GM23338 (cell line): ENCODE data around the gene PLIN4. TPM values are rescaled to one million over a fixed set of nuclear protein-coding genes. Genes with fewer than 3 reads are reported as not detected.
A peak's percentile ranks its signal among the peaks of the same experiment; 100 is the strongest.

Experiments
- ATAC-seq: fragments of 200-7000 bp; cut with Tn5 transposase; 3 replicates; pipeline ENCODE4 v1.9.1; 2020
- DNase-seq: peaks from one replicate; pipeline ENCODE4 v3.0.0-alpha.2; 2015; ENCODE audit warnings: low spot score
- H2AFZ ChIP-seq: fragments of 200-600 bp; sonication (generic); 2 replicates; pipeline ENCODE4 v1.8.0; 2016; ENCODE audit warnings: antibody characterized with exemption, mild to moderate bottlenecking, moderate library complexity
- H3F3A ChIP-seq: fragments of 200-600 bp; sonication (generic); replicated peaks from 2 replicates; pipeline ENCODE4 v1.8.0; 2017; ENCODE audit warnings: antibody characterized with exemption, mixed run types, low read depth
- H3K27ac ChIP-seq: fragments of 200-600 bp; sonication (generic); 2 replicates; pipeline ENCODE4 v1.6.1; 2016; ENCODE audit warnings: low read depth
- H3K27me3 ChIP-seq: fragments of 200-600 bp; sonication (generic); 2 replicates; pipeline ENCODE4 v1.8.0; 2016; ENCODE audit warnings: mild to moderate bottlenecking, mixed run types, moderate library complexity; ENCODE audit not compliant: insufficient read depth
- H3K36me3 ChIP-seq: fragments of 200-600 bp; sonication (generic); 2 replicates; pipeline ENCODE4 v1.8.0; 2016; ENCODE audit warnings: mild to moderate bottlenecking; ENCODE audit not compliant: insufficient read depth
- H3K4me1 ChIP-seq: fragments of 200-600 bp; sonication (generic); 2 replicates; pipeline ENCODE4 v1.8.0; 2016; ENCODE audit warnings: mild to moderate bottlenecking, moderate library complexity; ENCODE audit not compliant: insufficient read depth
- H3K4me2 ChIP-seq: fragments of 200-600 bp; sonication (generic); 2 replicates; pipeline ENCODE4 v1.7.1; 2017; ENCODE audit warnings: mixed run types
- H3K4me3 ChIP-seq: fragments of 200-600 bp; sonication (generic); 2 replicates; pipeline ENCODE4 v1.6.1; 2016; ENCODE audit warnings: mixed run types
- H3K79me2 ChIP-seq: fragments of 200-600 bp; sonication (generic); replicated peaks from 2 replicates; pipeline ENCODE4 v1.8.0; 2017; ENCODE audit warnings: mild to moderate bottlenecking; ENCODE audit not compliant: insufficient read depth
- H3K9me2 ChIP-seq: fragments of 200-600 bp; sonication (generic); 2 replicates; pipeline ENCODE4 v1.8.0; 2017; ENCODE audit not compliant: insufficient read depth
- H4K20me1 ChIP-seq: fragments of 200-600 bp; sonication (generic); replicated peaks from 2 replicates; pipeline ENCODE4 v1.8.0; 2017; ENCODE audit warnings: mild to moderate bottlenecking; ENCODE audit not compliant: insufficient read depth
- H3K27ac Mint-ChIP-seq: 2 replicates; pipeline ENCODE4 v1.8.0; 2020; ENCODE audit warnings: inconsistent platforms, mild to moderate bottlenecking, moderate library complexity, mixed read lengths
- H3K27me3 Mint-ChIP-seq: 3 replicates; pipeline ENCODE4 v1.8.0; 2022; ENCODE audit warnings: low read depth, mild to moderate bottlenecking, moderate library complexity, mixed read lengths, inconsistent platforms; ENCODE audit not compliant: insufficient read depth, poor library complexity
- H3K36me3 Mint-ChIP-seq: 3 replicates; pipeline ENCODE4 v1.8.0; 2021; ENCODE audit warnings: low read depth, mild to moderate bottlenecking, inconsistent platforms, moderate library complexity, mixed read lengths
- H3K4me1 Mint-ChIP-seq: 3 replicates; pipeline ENCODE4 v1.8.0; 2020; ENCODE audit warnings: mild to moderate bottlenecking, inconsistent platforms, mixed read lengths
- H3K4me3 Mint-ChIP-seq: 3 replicates; pipeline ENCODE4 v1.8.0; 2021; ENCODE audit warnings: moderate library complexity, mild to moderate bottlenecking, inconsistent platforms, mixed read lengths
- H3K9me3 Mint-ChIP-seq: 3 replicates; pipeline ENCODE4 v1.8.0; 2020; ENCODE audit warnings: moderate library complexity, mild to moderate bottlenecking, inconsistent platforms, mixed read lengths
- CREB1 ChIP-seq: fragments of 250-450 bp; sonication (Bioruptor Pico); IDR thresholded peaks from 2 replicates; pipeline ENCODE4 v1.5.0; 2020; ENCODE audit warnings: low read depth, mild to moderate bottlenecking, moderate library complexity
- EZH2 ChIP-seq: fragments of 200-600 bp; sonication (generic); IDR thresholded peaks from one replicate; pipeline ENCODE4 v1.8.0; 2017; ENCODE audit warnings: antibody characterized with exemption, mild to moderate bottlenecking, low read depth; ENCODE audit not compliant: unreplicated experiment
- EZH2phosphoT487 ChIP-seq: fragments of 200-600 bp; sonication (generic); IDR thresholded peaks from one replicate; pipeline ENCODE4 v1.8.1; 2018; ENCODE audit warnings: antibody characterized with exemption; ENCODE audit not compliant: unreplicated experiment
- JUNB ChIP-seq: IDR thresholded peaks from one replicate; pipeline ENCODE4 v1.6.1; 2016; ENCODE audit warnings: antibody characterized with exemption; ENCODE audit not compliant: unreplicated experiment
- NANOG ChIP-seq: IDR thresholded peaks from 2 replicates; pipeline ENCODE4 v1.6.1; 2016; ENCODE audit warnings: antibody characterized with exemption, borderline replicate concordance
- POLR2AphosphoS5 ChIP-seq: IDR thresholded peaks from 2 replicates; pipeline ENCODE4 v1.6.1; 2016; ENCODE audit warnings: antibody characterized with exemption, low read depth
- STAT1 ChIP-seq: IDR thresholded peaks from one replicate; pipeline ENCODE4 v1.6.1; 2016; ENCODE audit warnings: antibody characterized with exemption; ENCODE audit not compliant: unreplicated experiment
- ZNF114 ChIP-seq: fragments of 250-450 bp; sonication (Bioruptor Pico); IDR thresholded peaks from 2 replicates; pipeline ENCODE4 v1.5.0; 2020; ENCODE audit warnings: mild to moderate bottlenecking, moderate library complexity
- ZNF331 ChIP-seq: fragments of 250-450 bp; sonication (Bioruptor Pico); IDR thresholded peaks from 2 replicates; pipeline ENCODE4 v1.5.0; 2020; ENCODE audit warnings: low read depth, mild to moderate bottlenecking, moderate library complexity
- polyA plus RNA-seq: library from polyadenylated mRNA; unstranded; fragments of >200 nt; fragmentation: Nextera tagmentation; extraction: Ambion mirVana; gene quantifications from 2 replicates; pipeline ENCODE4 v1.2.1, GENCODE V29; 2016
- total RNA-seq: library from RNA; depleted of rRNA; stranded (reverse); fragments of >200 nt; shearing (Covaris generic); gene quantifications from 2 replicates; pipeline ENCODE4 v1.2.3, GENCODE V29; 2014
- TF ChIP-seq, protein P1 (sequence below): IDR thresholded peaks from one replicate; pipeline ENCODE4 v1.6.1; 2018; ENCODE audit warnings: antibody characterized with exemption; ENCODE audit not compliant: unreplicated experiment
- TF ChIP-seq, protein P2 (sequence below): fragments of 250-450 bp; sonication (Bioruptor Pico); IDR thresholded peaks from 2 replicates; pipeline ENCODE4 v1.5.0; 2020; ENCODE audit warnings: mild to moderate bottlenecking, moderate library complexity
- TF ChIP-seq, protein P3 (sequence below), 2 experiments: fragments of 200-600 bp in 1 of 2; sonication (generic) in 1 of 2; conservative IDR thresholded peaks; 2 replicates each; pipeline versions ENCODE4 v1.5.1 to v1.6.1; 2016 to 2017; ENCODE audit warnings: antibody characterized with exemption in 2 of 2, low read depth in 2 of 2, mild to moderate bottlenecking in 2 of 2, moderate library complexity in 1 of 2
- TF ChIP-seq, protein P4 (sequence below): IDR thresholded peaks from 2 replicates; pipeline ENCODE4 v1.6.1; 2016; ENCODE audit warnings: antibody characterized with exemption

PLIN4 gene
- total and polyA plus RNA-seq, 2 experiments from 2014 or later: 0.19 to 0.59 TPM

DNA sequence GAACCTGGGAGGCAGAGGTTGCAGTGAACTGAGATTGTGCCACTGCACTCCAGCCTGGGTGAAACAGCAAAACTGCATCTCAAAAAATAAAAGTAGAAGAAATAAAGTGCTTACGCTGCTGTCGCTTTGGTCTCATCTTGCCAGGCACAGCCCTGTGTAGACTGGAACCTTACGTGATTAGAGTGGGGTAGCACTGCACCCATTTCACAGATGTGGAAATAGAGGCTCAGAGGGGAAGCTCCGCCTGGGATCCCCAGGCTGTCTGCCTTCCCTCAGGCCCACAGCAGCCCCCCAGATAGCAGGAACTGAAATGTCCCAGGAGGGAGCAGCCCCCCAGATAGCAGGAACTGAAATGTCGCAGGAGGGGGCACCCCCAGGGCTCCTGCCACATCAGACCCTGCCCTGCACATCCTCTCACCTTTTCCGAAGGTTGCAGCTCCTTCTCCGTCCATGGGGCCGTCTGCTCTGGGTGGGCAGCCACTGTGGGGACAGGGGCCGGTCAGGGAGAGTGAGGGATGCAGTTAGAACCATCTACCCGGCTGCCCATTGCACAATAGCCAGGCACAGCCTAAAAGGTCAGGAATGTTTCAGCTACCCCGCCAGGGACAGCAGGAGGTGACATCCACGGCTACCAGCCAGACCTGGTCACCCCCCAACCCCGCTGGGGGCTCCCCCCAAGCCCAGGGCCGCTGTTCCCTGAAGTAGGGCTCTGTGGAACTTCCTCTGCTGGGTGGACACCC is 1.9 kb downstream of the PLIN4 start:
- H3K9me3 Mint-ChIP-seq: peaks cover 3% of the 10 kb centered on the region; the same call in 2 of the 3 replicates
- peaks cover 37% of the 10 kb centered on the region; the same call in 1 of the 2 replicates for H3K27me3 ChIP-seq
- no peak for DNase-seq
- TF ChIP-seq, protein P1, sequence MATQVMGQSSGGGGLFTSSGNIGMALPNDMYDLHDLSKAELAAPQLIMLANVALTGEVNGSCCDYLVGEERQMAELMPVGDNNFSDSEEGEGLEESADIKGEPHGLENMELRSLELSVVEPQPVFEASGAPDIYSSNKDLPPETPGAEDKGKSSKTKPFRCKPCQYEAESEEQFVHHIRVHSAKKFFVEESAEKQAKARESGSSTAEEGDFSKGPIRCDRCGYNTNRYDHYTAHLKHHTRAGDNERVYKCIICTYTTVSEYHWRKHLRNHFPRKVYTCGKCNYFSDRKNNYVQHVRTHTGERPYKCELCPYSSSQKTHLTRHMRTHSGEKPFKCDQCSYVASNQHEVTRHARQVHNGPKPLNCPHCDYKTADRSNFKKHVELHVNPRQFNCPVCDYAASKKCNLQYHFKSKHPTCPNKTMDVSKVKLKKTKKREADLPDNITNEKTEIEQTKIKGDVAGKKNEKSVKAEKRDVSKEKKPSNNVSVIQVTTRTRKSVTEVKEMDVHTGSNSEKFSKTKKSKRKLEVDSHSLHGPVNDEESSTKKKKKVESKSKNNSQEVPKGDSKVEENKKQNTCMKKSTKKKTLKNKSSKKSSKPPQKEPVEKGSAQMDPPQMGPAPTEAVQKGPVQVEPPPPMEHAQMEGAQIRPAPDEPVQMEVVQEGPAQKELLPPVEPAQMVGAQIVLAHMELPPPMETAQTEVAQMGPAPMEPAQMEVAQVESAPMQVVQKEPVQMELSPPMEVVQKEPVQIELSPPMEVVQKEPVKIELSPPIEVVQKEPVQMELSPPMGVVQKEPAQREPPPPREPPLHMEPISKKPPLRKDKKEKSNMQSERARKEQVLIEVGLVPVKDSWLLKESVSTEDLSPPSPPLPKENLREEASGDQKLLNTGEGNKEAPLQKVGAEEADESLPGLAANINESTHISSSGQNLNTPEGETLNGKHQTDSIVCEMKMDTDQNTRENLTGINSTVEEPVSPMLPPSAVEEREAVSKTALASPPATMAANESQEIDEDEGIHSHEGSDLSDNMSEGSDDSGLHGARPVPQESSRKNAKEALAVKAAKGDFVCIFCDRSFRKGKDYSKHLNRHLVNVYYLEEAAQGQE: no peak
- TF ChIP-seq ZNF331 (CRISPR knock-in tag) (no peak), CREB1 (CRISPR knock-in tag) (no peak), EZH2 (no peak), STAT1 (no peak), JUNB (no peak), EZH2phosphoT487 (no peak), ZNF114 (CRISPR knock-in tag) (no peak), POLR2AphosphoS5 (no peak), NANOG (no peak)
- TF ChIP-seq, protein P2, sequence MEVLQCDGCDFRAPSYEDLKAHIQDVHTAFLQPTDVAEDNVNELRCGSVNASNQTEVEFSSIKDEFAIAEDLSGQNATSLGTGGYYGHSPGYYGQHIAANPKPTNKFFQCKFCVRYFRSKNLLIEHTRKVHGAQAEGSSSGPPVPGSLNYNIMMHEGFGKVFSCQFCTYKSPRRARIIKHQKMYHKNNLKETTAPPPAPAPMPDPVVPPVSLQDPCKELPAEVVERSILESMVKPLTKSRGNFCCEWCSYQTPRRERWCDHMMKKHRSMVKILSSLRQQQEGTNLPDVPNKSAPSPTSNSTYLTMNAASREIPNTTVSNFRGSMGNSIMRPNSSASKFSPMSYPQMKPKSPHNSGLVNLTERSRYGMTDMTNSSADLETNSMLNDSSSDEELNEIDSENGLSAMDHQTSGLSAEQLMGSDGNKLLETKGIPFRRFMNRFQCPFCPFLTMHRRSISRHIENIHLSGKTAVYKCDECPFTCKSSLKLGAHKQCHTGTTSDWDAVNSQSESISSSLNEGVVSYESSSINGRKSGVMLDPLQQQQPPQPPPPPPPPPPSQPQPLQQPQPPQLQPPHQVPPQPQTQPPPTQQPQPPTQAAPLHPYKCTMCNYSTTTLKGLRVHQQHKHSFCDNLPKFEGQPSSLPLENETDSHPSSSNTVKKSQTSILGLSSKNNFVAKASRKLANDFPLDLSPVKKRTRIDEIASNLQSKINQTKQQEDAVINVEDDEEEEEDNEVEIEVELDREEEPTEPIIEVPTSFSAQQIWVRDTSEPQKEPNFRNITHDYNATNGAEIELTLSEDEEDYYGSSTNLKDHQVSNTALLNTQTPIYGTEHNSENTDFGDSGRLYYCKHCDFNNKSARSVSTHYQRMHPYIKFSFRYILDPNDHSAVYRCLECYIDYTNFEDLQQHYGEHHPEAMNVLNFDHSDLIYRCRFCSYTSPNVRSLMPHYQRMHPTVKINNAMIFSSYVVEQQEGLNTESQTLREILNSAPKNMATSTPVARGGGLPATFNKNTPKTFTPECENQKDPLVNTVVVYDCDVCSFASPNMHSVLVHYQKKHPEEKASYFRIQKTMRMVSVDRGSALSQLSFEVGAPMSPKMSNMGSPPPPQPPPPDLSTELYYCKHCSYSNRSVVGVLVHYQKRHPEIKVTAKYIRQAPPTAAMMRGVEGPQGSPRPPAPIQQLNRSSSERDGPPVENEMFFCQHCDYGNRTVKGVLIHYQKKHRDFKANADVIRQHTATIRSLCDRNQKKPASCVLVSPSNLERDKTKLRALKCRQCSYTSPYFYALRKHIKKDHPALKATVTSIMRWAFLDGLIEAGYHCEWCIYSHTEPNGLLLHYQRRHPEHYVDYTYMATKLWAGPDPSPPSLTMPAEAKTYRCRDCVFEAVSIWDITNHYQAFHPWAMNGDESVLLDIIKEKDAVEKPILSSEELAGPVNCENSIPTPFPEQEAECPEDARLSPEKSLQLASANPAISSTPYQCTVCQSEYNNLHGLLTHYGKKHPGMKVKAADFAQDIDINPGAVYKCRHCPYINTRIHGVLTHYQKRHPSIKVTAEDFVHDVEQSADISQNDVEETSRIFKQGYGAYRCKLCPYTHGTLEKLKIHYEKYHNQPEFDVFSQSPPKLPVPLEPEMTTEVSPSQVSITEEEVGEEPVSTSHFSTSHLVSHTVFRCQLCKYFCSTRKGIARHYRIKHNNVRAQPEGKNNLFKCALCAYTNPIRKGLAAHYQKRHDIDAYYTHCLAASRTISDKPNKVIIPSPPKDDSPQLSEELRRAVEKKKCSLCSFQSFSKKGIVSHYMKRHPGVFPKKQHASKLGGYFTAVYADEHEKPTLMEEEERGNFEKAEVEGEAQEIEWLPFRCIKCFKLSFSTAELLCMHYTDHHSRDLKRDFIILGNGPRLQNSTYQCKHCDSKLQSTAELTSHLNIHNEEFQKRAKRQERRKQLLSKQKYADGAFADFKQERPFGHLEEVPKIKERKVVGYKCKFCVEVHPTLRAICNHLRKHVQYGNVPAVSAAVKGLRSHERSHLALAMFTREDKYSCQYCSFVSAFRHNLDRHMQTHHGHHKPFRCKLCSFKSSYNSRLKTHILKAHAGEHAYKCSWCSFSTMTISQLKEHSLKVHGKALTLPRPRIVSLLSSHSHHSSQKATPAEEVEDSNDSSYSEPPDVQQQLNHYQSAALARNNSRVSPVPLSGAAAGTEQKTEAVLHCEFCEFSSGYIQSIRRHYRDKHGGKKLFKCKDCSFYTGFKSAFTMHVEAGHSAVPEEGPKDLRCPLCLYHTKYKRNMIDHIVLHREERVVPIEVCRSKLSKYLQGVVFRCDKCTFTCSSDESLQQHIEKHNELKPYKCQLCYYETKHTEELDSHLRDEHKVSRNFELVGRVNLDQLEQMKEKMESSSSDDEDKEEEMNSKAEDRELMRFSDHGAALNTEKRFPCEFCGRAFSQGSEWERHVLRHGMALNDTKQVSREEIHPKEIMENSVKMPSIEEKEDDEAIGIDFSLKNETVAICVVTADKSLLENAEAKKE (CRISPR knock-in tag): no peak
- TF ChIP-seq, protein P3, sequence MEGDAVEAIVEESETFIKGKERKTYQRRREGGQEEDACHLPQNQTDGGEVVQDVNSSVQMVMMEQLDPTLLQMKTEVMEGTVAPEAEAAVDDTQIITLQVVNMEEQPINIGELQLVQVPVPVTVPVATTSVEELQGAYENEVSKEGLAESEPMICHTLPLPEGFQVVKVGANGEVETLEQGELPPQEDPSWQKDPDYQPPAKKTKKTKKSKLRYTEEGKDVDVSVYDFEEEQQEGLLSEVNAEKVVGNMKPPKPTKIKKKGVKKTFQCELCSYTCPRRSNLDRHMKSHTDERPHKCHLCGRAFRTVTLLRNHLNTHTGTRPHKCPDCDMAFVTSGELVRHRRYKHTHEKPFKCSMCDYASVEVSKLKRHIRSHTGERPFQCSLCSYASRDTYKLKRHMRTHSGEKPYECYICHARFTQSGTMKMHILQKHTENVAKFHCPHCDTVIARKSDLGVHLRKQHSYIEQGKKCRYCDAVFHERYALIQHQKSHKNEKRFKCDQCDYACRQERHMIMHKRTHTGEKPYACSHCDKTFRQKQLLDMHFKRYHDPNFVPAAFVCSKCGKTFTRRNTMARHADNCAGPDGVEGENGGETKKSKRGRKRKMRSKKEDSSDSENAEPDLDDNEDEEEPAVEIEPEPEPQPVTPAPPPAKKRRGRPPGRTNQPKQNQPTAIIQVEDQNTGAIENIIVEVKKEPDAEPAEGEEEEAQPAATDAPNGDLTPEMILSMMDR (conservative IDR thresholded peaks at IDR 0.05; ENCODE audit: low read depth in 2 of 2): no peak
- TF ChIP-seq, protein P4, sequence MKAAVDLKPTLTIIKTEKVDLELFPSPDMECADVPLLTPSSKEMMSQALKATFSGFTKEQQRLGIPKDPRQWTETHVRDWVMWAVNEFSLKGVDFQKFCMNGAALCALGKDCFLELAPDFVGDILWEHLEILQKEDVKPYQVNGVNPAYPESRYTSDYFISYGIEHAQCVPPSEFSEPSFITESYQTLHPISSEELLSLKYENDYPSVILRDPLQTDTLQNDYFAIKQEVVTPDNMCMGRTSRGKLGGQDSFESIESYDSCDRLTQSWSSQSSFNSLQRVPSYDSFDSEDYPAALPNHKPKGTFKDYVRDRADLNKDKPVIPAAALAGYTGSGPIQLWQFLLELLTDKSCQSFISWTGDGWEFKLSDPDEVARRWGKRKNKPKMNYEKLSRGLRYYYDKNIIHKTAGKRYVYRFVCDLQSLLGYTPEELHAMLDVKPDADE: no peak
- H3K36me3 Mint-ChIP-seq: peaks cover 2% of the 10 kb centered on the region; the same call in 1 of the 3 replicates
- no peak overlapping the region for H3K4me3 ChIP-seq
- H3K27ac Mint-ChIP-seq: no peak overlapping the region
- no peaks in the 10 kb centered on the region for H4K20me1 ChIP-seq
- ATAC-seq: peak; percentile 10
- H3K36me3 ChIP-seq: no peaks in the 10 kb centered on the region
- H3F3A ChIP-seq: no peaks in the 10 kb centered on the region
- no peak overlapping the region for H2AFZ ChIP-seq
- H3K27me3 Mint-ChIP-seq: peaks cover 49% of the 10 kb centered on the region
- H3K27ac ChIP-seq: no peak overlapping the region
- H3K4me3 Mint-ChIP-seq: no peak overlapping the region
- no peak overlapping the region for H3K4me2 ChIP-seq
- no peaks in the 10 kb centered on the region for H3K4me1 ChIP-seq
- no peaks in the 10 kb centered on the region for H3K9me2 ChIP-seq
- no peaks in the 10 kb centered on the region for H3K79me2 ChIP-seq
- peaks cover 4% of the 10 kb centered on the region for H3K4me1 Mint-ChIP-seq
